T-helper 1 cell (primary cell): ENCODE measurements around the gene NOS2.
"Not testable (repeated sequence)": the region's sequence is repeated elsewhere in the genome, so short reads cannot be mapped to it uniquely, and the experiment has no call there.

ENCODE experiments used
- DNase-seq, 5 donors: peaks; one replicate each; pipeline ENCODE4 v3.0.0-alpha.2; 2012 to 2020

Gene NOS2

GRCh38 chr17:27783440-27784350, 16.6 kb downstream of the NOS2 start:
- no peak for DNase-seq

- DNase-seq, result no peak
These were observed 17.5 kb downstream of the NOS2 start for GRCh38 chr17:27782791-27783206.

- DNase-seq, result no peak
These were observed 19.4 kb downstream of the NOS2 start for GRCh38 chr17:27780828-27781404.

- no peak for DNase-seq
These were observed 20.1 kb downstream of the NOS2 start for GRCh38 chr17:27780092-27780827.

- no peak for DNase-seq
These were observed 22.1 kb downstream of the NOS2 start for GRCh38 chr17:27778183-27778582.

- no peak for DNase-seq
These were observed 23.3 kb downstream of the NOS2 start for GRCh38 chr17:27776882-27777624.

GRCh38 chr17:27771586-27771985, 28.7 kb downstream of the NOS2 start:
- DNase-seq, result no peak

GRCh38 chr17:27770877-27771276, 29.5 kb downstream of the NOS2 start:
- DNase-seq, result no peak

- DNase-seq, result no peak
These were observed 31.4 kb downstream of the NOS2 start for GRCh38 chr17:27768858-27769410.

GRCh38 chr17:27766438-27766837, 33.9 kb downstream of the NOS2 start:
- no peak for DNase-seq

- DNase-seq, result no peak
These were observed 35.0 kb downstream of the NOS2 start for GRCh38 chr17:27765353-27765752.

- no peak for DNase-seq
These were observed 35.7 kb downstream of the NOS2 start for GRCh38 chr17:27764589-27764988.

- DNase-seq, result no peak
These were observed 37.6 kb downstream of the NOS2 start for GRCh38 chr17:27762527-27763305.

GRCh38 chr17:27760931-27761330, 39.4 kb downstream of the NOS2 start:
- not testable (repeated sequence) for DNase-seq

- DNase-seq, result peak; percentile 31 to 68 (median 54)
These were observed 40.1 kb downstream of the NOS2 start for GRCh38 chr17:27760069-27760885.

GRCh38 chr17:27759528-27759927, 40.8 kb downstream of the NOS2 start:
- DNase-seq, result no peak

- DNase-seq, result peak in 2 of 5 donors; percentile 35 to 42
These were observed 43.6 kb downstream of the NOS2 start for GRCh38 chr17:27756467-27757371.

GRCh38 chr17:27755706-27756466, 44.4 kb downstream of the NOS2 start:
- no peak for DNase-seq

GRCh38 chr17:27754549-27754948, 45.8 kb downstream of the NOS2 start:
- DNase-seq, result no peak
